ENCODE measurements around the gene ZSCAN29.

Gene ZSCAN29

GRCh38 chr15:43360821-43361220 lies 10.0 kb downstream of the ZSCAN29 start:
- H3K4me3 ChIP-seq (replicated peaks; ENCODE audit: low read depth, low read length), result no peak overlapping the region
- TF ChIP-seq CTCF (IDR thresholded peaks at IDR 0.05; ENCODE audit: low read depth, low read length, missing control alignments), result no peak
- no peak for DNase-seq (ENCODE audit: extremely low read depth, low read depth)

GRCh38 chr15:43352693-43353382 lies 18.0 kb downstream of the ZSCAN29 start:
- no peak for DNase-seq (ENCODE audit: extremely low read depth, low read depth)
- H3K4me3 ChIP-seq (replicated peaks; ENCODE audit: low read depth, low read length), result no peak overlapping the region
- no peak for TF ChIP-seq CTCF (IDR thresholded peaks at IDR 0.05; ENCODE audit: low read depth, low read length, missing control alignments)

GRCh38 chr15:43347114-43347513 lies 23.7 kb downstream of the ZSCAN29 start:
- H3K4me3 ChIP-seq (replicated peaks; ENCODE audit: low read depth, low read length), result no peak overlapping the region
- no peak for TF ChIP-seq CTCF (IDR thresholded peaks at IDR 0.05; ENCODE audit: low read depth, low read length, missing control alignments)
- DNase-seq (ENCODE audit: extremely low read depth, low read depth), result no peak

GRCh38 chr15:43346305-43346704 lies 24.5 kb downstream of the ZSCAN29 start:
- no peak overlapping the region for H3K4me3 ChIP-seq (replicated peaks; ENCODE audit: low read depth, low read length)
- no peak for DNase-seq (ENCODE audit: extremely low read depth, low read depth)
- no peak for TF ChIP-seq CTCF (IDR thresholded peaks at IDR 0.05; ENCODE audit: low read depth, low read length, missing control alignments)

GRCh38 chr15:43330780-43331087 lies 40.1 kb downstream of the ZSCAN29 start:
- no peak for TF ChIP-seq CTCF (IDR thresholded peaks at IDR 0.05; ENCODE audit: low read depth, low read length, missing control alignments)
- peak overlapping the region; percentile 73 for H3K4me3 ChIP-seq (replicated peaks; ENCODE audit: low read depth, low read length)
- DNase-seq (ENCODE audit: extremely low read depth, low read depth), result no peak

- peak within 1 kb of the TSS; percentile 73 for H3K4me3 ChIP-seq (replicated peaks; ENCODE audit: low read depth, low read length)
- DNase-seq (ENCODE audit: extremely low read depth, low read depth), result peak; percentile 87
- no peak for TF ChIP-seq CTCF (IDR thresholded peaks at IDR 0.05; ENCODE audit: low read depth, low read length, missing control alignments)
These were observed 40.7 kb downstream of the ZSCAN29 start, which contains the start of gene LCMT2 for GRCh38 chr15:43329960-43330779. LCMT2 (minus strand) TSS chr15:43330573; CDS start chr15:43330489, 84 bp downstream.
